HG03064 (cell line): ENCODE measurements around the gene TRAM2.

Experiments used
- ATAC-seq: cut with Tn5 transposase; IDR thresholded peaks from one replicate; pipeline ENCODE4 v1.9.1; 2021; ENCODE audit warnings: low read depth; ENCODE audit not compliant: unreplicated experiment

The TRAM2 gene

GRCh38 chr6:52513464-52513863 lies 63.4 kb downstream of the TRAM2 start:
- no peak for ATAC-seq

GRCh38 chr6:52512199-52512598 lies 64.7 kb downstream of the TRAM2 start:
- ATAC-seq = no peak

GRCh38 chr6:52511572-52512151 lies 65.2 kb downstream of the TRAM2 start:
- ATAC-seq = no peak

- no peak for ATAC-seq
These were observed 65.7 kb downstream of the TRAM2 start for GRCh38 chr6:52511163-52511562.

GRCh38 chr6:52510213-52510562 lies 66.7 kb downstream of the TRAM2 start:
- no peak for ATAC-seq

DNA sequence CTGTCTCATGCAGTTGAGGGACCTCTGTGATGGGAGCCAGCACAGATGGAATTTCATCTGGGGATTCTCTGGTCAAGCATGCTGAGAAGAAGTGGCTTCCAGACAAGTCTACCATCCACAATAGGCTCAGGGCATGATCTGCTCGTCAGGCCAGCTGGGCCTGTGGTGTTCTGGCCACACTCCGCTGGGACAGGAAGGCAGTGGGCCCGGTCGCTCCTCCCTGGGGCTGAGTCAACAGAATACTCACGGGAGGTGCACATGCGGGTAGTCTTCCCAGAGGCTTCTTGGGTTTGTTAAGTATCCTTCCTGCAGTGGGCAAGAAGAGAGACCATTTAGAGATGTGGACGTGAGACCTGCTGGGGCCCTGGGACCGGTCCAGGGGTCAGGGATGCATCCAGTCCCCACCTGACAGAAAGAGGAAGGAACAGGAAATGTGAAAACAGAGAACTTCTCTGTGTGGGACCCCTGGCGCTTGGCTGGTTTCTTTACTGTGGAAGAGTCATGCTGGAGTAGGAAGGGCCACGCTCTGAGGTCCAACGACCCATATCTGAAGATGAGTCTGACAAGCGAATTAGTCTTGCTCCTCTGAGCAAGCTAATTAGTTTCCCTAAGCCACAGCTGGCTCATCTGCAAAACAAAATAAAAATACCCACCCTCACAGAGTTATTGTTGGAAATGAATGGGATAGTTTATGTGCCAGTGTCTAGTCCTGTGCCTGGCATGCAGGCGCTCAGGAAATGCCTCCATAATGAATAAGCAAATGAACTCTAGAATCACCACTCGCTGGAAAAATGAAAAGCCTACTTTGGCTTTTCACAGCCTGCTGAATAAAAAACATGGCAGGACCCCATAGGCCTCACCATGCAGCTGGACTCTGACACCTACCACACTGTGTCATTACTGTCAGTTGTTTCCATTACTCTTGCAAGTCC lies 67.3 kb downstream of the TRAM2 start:
- ATAC-seq = no peak

- ATAC-seq = no peak
These were observed 68.6 kb downstream of the TRAM2 start for GRCh38 chr6:52508261-52508739.

DNA sequence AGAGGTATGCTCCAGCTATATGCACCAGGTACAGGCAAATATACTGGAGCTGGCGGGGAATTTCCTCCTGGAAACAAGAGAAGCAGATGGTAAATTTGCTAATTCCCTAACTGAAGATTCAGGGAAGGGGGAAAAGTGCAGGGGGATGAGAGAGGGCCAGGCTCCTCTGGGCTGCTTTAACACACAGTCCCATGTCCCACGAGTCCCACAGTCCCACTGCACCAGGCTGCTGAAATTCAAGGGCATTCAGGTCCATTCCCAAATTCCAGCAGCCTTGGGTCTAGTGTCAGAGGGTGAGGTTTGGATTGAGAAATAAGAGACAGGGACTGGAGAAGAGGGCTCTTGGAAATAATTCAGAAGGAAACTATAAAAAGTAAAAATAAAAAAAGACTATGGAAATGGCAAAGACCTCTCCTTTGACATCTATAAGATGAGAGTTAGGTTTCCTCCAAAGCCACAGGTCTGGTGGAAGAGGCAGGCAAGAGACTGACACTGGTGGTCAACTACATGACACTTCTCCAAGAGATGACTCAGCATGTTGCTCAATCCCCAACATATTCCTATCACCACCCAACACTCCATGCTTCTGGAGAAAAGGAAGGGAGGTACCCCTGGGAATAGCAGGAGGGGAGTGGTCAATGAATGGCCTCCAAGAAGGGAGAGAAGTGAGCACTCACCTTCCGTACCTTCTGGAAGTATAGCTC lies 69.2 kb downstream of the TRAM2 start:
- no peak for ATAC-seq

GRCh38 chr6:52506476-52506875 lies 70.4 kb downstream of the TRAM2 start:
- no peak for ATAC-seq

- ATAC-seq = no peak
These were observed 71.0 kb downstream of the TRAM2 start for GRCh38 chr6:52505726-52506409.

- ATAC-seq = no peak
These were observed 72.1 kb downstream of the TRAM2 start for GRCh38 chr6:52504782-52505136.

GRCh38 chr6:52503851-52504781 lies 72.7 kb downstream of the TRAM2 start:
- ATAC-seq = no peak

- ATAC-seq = no peak
These were observed 73.5 kb downstream of the TRAM2 start for GRCh38 chr6:52503323-52503747.

GRCh38 chr6:52502306-52503029 lies 74.4 kb downstream of the TRAM2 start:
- no peak for ATAC-seq

DNA sequence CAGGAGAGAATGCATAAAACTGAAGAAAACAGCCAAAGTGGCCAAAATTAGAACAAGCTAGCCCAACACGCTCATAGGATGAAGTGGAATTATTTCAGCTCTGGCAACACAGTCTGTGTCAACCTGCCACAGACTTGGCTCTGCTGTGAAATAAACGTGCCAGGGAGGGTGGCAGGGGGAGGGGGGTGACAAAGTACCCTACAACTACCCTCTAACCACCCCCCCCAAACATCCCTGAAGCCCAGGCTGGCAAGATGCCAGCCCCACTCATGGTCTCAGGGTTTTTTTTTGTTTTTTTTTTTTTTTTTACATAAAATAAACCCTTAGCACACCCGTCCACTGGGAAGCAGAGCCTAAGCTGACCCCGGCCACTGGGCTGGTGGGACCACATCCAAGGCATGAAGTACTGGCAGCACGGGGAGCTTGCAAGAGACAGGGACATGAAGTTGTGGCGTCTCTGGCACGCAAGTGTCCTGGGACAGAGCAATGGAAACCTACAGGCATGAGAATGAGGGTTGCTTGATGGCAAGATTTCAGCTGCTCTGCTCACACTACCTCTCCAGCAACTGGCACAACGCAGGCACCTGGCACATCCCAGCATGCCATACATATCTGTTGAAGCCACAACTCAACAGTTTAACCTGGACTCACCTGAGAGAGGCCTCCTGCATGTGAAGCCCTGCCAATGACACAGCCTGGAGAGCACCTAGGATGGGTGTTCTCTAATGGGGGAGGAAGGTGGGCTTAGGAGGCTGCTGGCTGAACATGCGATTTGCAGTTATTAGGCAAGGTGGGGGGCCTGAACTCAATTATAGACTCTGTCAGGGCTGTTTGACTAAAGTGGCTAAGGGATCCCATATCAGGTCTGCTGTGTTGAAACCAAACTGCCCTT lies 76.4 kb downstream of the TRAM2 start:
- no peak for ATAC-seq

DNA sequence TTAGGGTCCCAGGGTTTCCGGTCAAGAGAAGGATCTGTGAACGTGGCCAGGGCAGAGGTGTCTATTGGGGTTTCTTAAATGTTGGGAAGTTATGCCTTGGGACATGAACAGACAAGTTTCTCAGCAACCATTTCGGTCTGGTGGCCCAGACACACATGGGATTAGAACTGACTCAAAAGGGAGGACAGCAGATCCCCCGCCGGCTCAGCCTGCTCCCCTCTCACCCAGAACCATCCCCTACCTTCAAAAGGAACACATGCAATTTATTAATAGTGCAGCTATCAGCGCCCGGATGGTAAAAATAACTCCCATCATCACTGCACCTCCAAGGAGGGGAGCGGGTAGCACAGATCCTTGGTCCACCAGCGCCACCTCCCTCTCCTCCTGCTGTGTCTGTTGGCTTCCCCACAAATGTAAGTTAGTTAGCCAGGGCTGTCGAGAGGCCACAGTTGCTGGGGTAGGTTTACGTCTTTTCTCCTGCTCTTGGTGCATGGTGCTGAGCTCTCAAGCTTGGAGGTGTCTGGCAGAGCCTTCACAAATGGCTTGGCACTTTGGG lies 77.1 kb downstream of the TRAM2 start:
- no peak for ATAC-seq

DNA sequence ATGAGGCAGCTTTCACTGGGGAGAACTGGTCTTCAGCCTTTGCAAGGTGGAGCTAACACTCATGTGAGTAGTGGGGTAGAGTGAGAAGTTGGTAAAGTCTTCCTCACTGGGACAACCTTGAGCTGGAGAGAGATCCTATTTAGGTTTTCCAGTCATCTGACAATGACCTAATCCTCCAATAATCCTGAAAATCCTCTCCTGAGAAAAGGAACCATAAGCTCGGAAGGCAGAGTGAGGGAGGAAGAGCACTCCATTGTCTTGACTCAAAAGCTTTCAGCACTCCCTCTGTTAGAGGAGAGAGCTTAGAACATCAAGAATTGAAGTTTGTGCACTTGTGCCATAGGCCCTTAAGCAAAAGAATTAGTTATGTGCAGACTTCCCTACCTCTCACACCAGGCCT lies 77.8 kb downstream of the TRAM2 start:
- no peak for ATAC-seq

DNA sequence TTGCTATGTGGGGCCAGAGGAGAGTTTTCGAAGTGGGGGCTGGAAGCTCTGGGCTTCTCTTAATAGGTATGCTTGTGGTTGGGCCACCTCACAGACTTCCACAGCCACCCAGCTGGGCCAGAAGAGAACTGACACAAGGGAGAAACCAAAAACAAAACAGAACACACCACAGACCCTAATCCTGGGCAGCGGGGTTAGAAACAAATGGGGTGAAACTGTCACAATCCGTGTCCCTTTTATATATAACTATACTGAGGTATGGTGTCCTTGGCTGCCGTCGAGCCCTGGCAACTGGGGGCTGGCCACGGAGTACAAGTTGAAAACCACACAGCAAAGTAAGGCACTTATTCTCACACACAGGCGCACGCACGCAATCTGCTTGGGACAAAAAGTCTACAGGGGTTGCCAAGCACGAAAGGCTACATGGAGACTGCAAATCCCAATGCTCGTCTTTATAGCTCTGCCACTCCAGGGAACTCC lies 78.3 kb downstream of the TRAM2 start:
- ATAC-seq = peak; percentile 33
